Ascending aorta (tissue), 2 donors: ENCODE results near the gene MRS2. TPM values are rescaled to one million over a fixed set of nuclear protein-coding genes. Genes with fewer than 3 reads are reported as not detected.

Source experiments
- DNase-seq, 2 donors: peaks; one replicate each; pipeline ENCODE4 v3.0.0-alpha.2; 2019; ENCODE audit warnings: low spot score in 2 of 2
- H3K27ac ChIP-seq, 2 donors: fragments of 200-600 bp; sonication (generic); one replicate each; pipeline ENCODE4 v1.5.1; 2016 to 2017; ENCODE audit warnings: mild to moderate bottlenecking in 1 of 2
- H3K27me3 ChIP-seq: fragments of 200-600 bp; sonication (generic); one replicate; pipeline ENCODE4 v1.5.1; 2017
- H3K36me3 ChIP-seq, 2 donors: fragments of 200-600 bp; sonication (generic); one replicate each; pipeline ENCODE4 v1.5.1; 2016
- H3K4me1 ChIP-seq, 2 donors: fragments of 200-600 bp; sonication (generic); one replicate each; pipeline ENCODE4 v1.5.1; 2016 to 2017; ENCODE audit warnings: mild to moderate bottlenecking in 1 of 2
- H3K4me3 ChIP-seq, 2 donors: fragments of 200-600 bp; sonication (generic); one replicate each; pipeline ENCODE4 v1.5.1; 2016 to 2017; ENCODE audit warnings: mild to moderate bottlenecking in 1 of 2
- H3K9me3 ChIP-seq, 2 donors: fragments of 200-600 bp; sonication (generic); one replicate each; pipeline ENCODE4 v1.5.1; 2016
- CTCF ChIP-seq, 3 experiments: fragments of 200-600 bp in 2 of 3; fragments of 450-650 bp in 1 of 3; sonication (generic) in 2 of 3; IDR thresholded peaks; one replicate each; pipeline ENCODE4 v1.5.1; 2016 to 2019; ENCODE audit warnings: antibody characterized with exemption in 3 of 3, mild to moderate bottlenecking in 1 of 3, moderate library complexity in 1 of 3
- intact Hi-C: fragments of 100-400 bp; cut with DNase I; formaldehyde crosslinking; loops from one replicate; pipeline ENCODE4 v1.15.1; 2023
- total RNA-seq: library from RNA; depleted of rRNA; stranded (reverse); fragments of >200 nt; gene quantifications from one replicate; pipeline ENCODE4 v1.1.0, GENCODE V29; 2016

The MRS2 gene
- total RNA-seq: 3.2 TPM

DNA sequence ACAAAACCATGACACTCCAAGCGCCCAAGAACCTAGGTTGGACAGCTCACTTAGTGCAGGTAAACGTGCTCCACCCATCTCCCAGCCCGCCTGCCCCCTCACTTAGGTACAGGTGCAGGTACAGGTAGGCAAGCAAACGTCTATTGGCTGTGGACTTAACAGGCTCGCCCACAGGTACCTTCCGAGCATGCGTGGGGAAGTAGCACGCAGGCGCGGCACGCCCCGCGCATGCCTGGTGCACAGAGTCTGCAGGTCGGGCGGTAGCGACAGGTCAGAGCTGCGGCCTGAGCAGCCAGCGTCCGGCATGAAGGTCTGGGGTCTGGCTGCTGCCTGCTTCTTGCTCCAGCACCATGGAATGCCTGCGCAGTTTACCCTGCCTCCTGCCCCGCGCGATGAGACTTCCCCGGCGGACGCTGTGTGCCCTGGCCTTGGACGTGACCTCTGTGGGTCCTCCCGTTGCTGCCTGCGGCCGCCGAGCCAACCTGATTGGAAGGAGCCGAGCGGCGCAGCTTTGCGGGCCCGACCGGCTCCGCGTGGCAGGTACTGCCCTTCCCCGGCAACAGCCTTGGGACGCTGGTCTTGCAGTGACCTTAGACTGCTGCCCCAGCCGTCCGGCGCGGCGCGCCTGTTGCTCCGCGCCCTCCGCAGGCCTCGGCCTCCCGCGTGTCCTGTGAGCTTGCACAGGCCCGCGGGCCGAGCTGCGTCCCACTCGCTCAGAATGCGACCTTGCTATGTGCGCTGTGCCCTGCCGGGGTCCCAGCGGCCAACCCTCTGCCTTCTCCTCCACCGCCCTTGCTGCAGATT, at the start of gene MRS2:
Gene MRS2, plus strand, starts transcription at position 240 of the 804 bp plus-strand sequence. Its CDS starts 111 bp downstream, at position 351.
- no peaks in the 10 kb centered on the region for H3K27me3 ChIP-seq
- peak within 1 kb of the TSS; percentile 59 to 68 for H3K27ac ChIP-seq
- no peaks in the 10 kb centered on the region for H3K9me3 ChIP-seq
- peaks cover 0 to 13% of the 10 kb centered on the region in 2 donors for H3K4me1 ChIP-seq
- intact Hi-C loops: no loop called here
- H3K36me3 ChIP-seq: peaks cover 0 to 9% of the 10 kb centered on the region in 2 donors
- H3K4me3 ChIP-seq: peak within 1 kb of the TSS; percentile 94 to 97
- no peak for TF ChIP-seq CTCF (IDR thresholded peaks at IDR 0.05)
- peak; percentile 50 to 87 for DNase-seq

DNA sequence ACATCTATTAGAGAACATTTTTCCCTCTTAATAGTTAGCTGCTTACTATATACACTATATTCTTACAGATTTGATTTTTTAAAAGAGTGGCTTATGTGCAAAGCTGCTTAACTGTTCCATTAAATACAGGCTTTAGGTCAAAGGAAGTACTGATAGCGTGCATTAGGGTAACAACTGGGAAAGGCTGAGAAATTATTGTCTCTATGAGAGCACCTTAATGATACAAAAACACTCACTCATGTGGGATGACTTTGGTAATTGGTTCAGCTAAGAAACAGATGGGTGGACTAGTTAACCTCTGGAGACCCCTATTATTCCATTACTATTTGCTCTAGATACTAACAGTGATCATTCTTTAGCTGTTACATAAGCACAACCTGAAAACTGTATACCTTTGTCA, 48.9 kb upstream of the MRS2 start:
- no peak for TF ChIP-seq CTCF (IDR thresholded peaks at IDR 0.05)
- Histone ChIP-seq H3K9me3 (no peaks in the 10 kb centered on the region), H3K27ac (no peak overlapping the region), H3K27me3 (no peaks in the 10 kb centered on the region), H3K4me1 (peaks cover 0 to 5% of the 10 kb centered on the region in 2 donors), H3K36me3 (no peaks in the 10 kb centered on the region), H3K4me3 (no peak overlapping the region)
- intact Hi-C loops: no loop called here
- no peak for DNase-seq

DNA sequence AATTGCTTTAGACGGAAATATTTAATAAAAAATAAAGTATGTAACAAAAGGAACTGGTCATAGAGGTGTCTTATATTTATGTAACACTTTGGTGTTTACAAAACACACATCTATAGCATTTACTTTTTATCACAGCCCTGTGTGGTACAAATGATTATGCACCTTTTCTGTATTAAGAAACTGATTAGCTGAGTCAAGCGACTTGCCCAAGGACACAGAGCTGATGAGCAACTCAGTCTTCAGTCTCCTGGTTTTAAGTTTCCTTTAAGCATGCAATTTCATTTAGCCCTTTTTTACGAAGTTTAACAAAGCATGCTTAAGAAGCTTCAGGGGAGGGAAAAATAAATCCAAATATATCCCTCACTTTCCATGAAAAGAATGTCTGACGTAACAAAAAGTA, 47.3 kb upstream of the MRS2 start:
- DNase-seq: no peak
- TF ChIP-seq CTCF (IDR thresholded peaks at IDR 0.05): no peak

DNA sequence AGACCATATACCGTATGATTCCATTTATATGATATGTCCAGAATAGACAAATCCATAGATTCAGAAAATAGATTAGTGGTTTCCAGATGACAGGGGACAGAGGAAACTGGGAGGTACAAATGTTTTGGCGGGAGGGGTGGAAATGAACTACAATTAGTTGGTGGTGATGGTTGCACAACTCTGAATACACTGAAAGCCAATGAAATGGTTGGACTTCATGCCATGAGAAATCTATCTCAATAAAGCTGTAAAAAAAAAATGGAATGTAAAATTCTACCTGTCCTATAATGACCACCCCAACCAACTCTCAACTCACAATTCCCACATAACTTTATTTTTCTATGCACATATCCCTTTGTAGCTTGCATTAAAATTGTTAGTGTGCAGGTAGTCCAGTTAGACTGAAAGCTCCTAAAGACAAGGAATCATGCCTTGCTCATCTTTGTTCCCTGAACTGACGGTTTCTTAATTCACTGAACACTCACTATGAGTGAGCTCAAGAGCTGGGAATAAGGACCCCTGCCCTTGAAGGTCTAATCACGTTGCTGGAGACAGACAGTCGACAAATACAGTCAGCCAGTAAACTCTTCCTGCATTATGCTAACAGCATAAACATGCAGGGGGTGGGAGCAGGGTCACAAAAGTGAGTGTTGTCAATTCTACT, 46.3 kb upstream of the MRS2 start:
- Histone ChIP-seq H3K9me3 (no peaks in the 10 kb centered on the region), H3K4me3 (no peak overlapping the region), H3K27ac (no peak overlapping the region), H3K27me3 (no peaks in the 10 kb centered on the region), H3K4me1 (peaks cover 0 to 13% of the 10 kb centered on the region in 2 donors), H3K36me3 (no peaks in the 10 kb centered on the region)
- no peak for TF ChIP-seq CTCF (IDR thresholded peaks at IDR 0.05)
- no peak for DNase-seq
- intact Hi-C loops: no loop called here

More for the DNA sequence above, 47.3 kb upstream of the MRS2 start:
- Histone ChIP-seq H3K27me3 (no peaks in the 10 kb centered on the region), H3K4me1 (peaks cover 0 to 12% of the 10 kb centered on the region in 2 donors), H3K27ac (no peak overlapping the region), H3K36me3 (no peaks in the 10 kb centered on the region), H3K4me3 (no peak overlapping the region), H3K9me3 (no peaks in the 10 kb centered on the region)
- intact Hi-C loops: no loop called here

- H3K27ac ChIP-seq: no peak within 1 kb of the TSS
- H3K36me3 ChIP-seq: no peaks in the 10 kb centered on the region
- no peak for TF ChIP-seq CTCF (IDR thresholded peaks at IDR 0.05)
- peak within 1 kb of the TSS; percentile 54 to 58 for H3K4me3 ChIP-seq
- no peaks in the 10 kb centered on the region for H3K27me3 ChIP-seq
- intact Hi-C loops: no loop called here
- H3K4me1 ChIP-seq: peaks cover 0 to 13% of the 10 kb centered on the region in 2 donors
- no peaks in the 10 kb centered on the region for H3K9me3 ChIP-seq
- DNase-seq: peak in 1 of 2 donors; percentile 63
These were observed 45.2 kb upstream of the MRS2 start, which contains the start of gene DCDC2 for GRCh38 chr6:24357336-24358218. Gene DCDC2, minus strand, starts transcription at chr6:24358059. Its CDS starts 309 bp downstream, at chr6:24357750.
